HG03025 (cell line): ENCODE data around the gene EMD.

Source experiments
- ATAC-seq: cut with Tn5 transposase; IDR thresholded peaks from one replicate; pipeline ENCODE4 v1.9.1; 2021; ENCODE audit warnings: mild to moderate bottlenecking, moderate library complexity; ENCODE audit not compliant: unreplicated experiment, low FRiP score

EMD gene

DNA sequence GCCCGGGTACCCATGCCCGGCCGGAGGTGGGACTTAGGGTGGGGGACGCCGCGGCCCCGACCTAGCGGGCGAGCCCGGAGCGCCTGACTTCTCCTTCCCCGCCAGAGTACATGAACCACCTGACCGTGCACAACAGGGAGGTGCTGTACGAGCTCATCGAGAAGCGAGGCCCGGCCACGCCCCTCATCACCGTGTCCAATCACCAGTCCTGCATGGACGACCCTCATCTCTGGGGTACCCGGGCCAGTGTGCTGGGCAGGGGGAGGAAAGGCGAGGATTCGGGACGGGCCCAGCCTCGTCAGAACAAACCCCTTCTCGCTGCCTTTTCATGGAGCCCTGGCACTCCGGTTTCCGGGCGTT lies 32.9 kb downstream of the EMD start:
- ATAC-seq, result no peak

DNA sequence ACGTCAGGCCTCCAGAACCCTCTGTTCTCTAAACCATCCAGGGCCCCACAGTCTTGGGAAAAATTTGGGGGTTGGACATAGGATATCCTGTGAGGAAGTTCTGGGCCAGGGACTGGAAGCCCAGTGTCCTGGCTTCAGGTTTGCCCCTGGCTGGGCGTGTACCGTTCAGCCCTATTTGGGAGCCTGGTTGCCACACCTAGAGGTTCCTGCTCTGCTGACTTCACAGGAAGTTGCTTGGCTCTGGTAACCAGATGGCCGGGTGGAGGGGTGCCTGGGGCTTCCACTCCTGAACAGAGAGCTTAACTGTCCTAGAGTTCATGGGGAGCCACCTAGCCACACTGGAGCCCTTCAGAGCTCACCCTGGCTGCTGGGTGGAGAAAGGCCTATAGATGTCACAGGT lies 33.4 kb downstream of the EMD start:
- no peak for ATAC-seq

DNA sequence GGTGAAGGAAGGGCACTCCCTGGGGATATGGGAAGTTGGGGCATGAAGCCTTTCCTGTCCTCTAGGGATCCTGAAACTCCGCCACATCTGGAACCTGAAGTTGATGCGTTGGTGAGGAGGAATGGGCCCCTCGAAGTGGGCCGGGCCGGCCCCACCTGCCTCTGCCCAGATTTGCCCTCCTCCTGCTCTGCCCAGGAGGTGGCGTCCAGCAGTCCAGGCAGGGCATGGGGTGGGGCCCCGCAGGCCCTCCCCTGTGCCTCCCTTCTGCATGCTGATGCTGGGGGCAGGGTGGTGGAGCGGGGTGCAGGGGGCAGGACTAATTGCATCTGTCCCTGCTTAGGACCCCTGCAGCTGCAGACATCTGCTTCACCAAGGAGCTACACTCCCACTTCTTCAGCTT lies 34.0 kb downstream of the EMD start:
- ATAC-seq, result no peak

DNA sequence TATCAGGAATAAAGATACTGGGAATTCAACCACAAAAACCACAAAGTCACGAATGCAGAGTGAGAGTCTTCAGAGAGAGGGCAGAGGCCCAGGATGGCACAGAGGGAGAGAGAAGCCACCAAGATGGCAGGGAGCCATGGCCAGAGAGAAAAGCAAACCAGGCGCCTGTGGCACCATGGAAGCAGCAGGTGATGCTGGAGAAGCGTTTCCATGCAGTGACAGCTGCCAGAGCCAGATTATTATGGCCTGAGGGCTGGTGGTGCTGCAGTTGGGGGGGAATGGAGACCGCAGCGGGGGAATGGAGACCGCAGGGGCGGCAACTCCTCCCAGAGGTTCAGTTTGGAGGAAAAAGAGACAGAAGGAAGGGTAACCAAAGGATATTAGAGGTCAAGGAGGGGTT lies 38.1 kb downstream of the EMD start:
- no peak for ATAC-seq

DNA sequence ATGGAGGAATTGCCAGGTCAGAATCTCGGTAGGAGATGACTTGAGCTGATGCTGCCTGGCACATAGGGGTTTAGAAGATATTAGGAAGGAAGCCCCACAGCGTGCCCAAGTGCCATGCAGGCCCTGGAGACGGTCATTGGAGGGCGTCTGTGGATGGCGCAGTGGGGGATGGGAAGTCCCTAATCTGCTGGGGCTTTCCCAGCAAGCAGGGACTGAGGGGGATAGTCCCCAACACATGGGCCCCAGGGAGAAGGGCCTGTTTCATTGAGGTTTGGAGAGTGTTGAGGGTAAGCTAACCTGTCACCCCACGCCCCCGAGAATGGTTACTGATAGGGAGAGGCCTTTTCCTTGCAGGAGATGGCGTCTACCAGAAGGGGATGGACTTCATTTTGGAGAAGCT lies 40.1 kb downstream of the EMD start:
- no peak for ATAC-seq

DNA sequence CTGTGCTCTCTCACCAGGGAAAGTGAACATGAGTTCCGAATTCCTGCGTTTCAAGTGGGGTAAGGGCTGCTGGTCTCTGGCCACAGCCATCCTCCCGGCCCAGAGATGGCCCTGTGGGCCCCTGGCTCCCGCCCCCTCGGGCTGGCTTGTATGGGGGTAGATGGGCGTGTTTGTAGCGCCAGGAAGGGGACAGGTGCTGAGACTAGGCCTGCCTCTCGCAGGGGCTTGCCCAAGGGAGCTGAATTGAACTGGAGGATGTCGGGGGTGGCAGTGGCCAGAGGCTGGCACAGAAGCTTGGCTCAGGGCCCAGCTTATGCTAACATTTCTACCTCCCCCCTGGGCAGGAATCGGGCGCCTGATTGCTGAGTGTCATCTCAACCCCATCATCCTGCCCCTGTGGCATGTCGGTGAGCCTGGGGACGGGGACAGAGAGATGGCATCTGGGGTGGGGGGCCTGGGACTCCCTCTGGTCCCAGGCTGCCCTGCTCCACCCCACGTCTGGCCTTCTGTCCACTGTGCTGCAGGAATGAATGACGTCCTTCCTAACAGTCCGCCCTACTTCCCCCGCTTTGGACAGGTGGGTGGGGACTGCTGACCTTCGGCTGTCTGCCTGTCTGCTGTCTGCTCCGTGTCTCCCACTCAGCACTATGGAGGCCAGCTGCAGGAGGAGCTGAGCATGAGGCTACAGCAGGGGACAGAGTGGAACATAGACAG lies 40.8 kb downstream of the EMD start:
- no peak for ATAC-seq

DNA sequence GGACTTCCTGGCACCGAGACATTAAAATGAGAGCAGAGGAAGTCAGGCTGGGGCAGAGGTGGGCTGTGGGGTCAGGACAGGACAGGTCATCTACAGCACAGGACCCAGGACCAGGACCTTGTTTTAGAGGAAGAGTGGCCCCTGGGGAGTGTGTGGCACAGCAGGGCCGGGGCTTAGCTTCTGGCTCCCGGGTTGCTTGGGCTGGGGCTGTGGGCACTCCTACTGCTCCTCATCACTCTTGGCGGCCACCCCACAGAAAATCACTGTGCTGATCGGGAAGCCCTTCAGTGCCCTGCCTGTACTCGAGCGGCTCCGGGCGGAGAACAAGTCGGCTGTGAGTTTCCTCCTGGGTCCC lies 41.3 kb downstream of the EMD start:
- no peak for ATAC-seq

DNA sequence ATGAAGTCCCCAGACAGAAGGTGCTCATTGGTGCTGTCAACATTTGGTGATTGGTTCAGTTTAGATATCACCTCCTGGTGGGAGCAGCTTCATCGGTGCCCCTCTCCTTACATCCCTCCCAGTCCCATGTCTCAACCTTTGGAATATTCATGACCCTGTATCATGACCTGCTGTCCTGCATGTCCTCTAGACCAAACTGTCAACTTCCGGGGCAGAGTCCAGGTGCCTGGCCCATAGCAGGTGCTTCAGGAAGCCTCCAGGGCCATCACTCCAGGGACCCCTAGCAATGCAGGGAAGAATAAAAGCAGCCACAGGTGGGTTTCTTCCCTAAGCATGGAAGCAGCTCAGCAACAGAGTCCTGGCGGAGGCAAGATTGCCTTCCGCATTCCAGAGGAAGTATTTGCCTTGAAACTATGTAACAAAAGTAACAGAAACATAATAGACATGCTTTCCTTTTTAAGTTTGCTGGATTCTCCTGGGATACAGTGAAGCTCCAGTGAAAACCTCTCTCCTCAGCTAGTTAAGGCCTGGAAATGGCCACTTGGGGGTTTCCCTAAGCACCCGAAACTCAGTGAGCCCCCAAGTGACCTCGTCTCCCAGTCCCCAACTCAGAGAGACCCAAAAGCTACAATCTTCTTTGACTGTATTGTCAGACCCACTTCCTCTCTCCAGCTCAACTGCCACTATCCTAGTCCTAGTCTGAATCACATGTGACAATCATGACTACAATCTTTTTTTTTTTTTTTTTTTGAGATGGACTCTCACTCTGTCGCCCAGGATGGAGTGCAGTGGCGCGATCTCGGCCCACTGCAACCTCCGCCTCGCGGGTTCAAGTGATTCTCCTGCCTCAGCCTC lies 48.0 kb downstream of the EMD start:
- ATAC-seq, result no peak

DNA sequence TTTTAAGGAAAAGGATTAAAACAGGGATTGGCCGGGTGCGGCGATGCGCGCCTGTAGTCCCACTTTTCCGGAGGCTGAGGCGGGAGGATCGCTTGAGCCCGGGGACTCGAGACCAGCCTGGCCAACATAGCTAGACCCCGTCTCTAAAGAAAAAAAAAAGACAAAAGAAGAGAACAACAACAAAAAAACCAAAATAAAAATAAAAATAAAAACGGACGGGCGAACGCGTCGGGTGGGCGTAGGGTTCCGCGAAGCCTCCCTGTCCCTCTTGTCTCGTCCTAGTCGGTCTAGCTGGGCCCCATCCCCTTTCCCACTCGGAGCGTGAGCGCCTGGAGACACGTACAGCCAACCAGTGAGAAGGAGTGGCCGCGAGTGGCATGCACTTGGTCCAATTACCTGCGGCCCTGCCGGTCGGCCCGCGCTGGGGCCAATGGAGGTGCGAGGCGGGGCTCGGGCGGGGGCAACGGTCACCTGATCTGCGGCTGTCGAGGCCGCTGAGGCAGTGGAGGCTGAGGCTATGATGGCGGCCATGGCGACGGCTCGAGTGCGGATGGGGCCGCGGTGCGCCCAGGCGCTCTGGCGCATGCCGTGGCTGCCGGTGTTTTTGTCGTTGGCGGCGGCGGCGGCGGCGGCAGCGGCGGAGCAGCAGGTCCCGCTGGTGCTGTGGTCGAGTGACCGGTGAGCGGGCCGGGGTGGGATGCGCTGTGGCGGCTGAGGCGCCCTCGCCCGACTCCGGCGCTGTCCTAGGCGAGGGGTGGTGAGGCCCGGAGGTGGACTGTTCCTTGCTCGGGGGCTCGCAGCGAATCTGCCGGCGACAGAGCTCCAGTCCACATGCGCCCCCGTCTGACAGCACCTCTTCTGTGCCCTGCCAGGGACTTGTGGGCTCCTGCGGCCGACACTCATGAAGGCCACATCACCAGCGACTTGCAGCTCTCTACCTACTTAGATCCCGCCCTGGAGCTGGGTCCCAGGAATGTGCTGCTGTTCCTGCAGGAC lies 49.4 kb downstream of the EMD start, which contains the start of gene ATP6AP1:
ATP6AP1 (plus strand) TSS at position 502 of the 996 bp plus-strand sequence; CDS start at position 518, 16 bp downstream.
- ATAC-seq, result peak; percentile 86

DNA sequence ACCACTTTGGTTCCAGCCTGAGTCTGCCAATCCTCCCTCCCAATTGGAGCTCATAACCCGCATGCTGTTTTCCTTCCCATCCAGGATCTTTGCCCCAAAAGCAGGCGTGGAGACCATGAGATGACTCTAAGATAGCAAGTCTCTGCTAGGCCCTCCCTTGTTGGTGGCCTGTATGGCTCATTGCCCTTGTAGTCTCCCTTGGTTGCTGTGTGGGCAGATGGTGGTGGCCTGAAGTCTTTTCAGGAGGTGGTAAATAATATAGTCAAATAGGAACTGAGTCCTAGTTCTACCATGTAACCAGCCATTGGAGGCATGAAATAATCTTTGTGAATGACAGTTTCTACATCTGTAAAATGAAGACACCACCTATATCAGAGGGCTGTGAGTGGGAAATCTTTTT lies 50.6 kb downstream of the EMD start:
- no peak for ATAC-seq

DNA sequence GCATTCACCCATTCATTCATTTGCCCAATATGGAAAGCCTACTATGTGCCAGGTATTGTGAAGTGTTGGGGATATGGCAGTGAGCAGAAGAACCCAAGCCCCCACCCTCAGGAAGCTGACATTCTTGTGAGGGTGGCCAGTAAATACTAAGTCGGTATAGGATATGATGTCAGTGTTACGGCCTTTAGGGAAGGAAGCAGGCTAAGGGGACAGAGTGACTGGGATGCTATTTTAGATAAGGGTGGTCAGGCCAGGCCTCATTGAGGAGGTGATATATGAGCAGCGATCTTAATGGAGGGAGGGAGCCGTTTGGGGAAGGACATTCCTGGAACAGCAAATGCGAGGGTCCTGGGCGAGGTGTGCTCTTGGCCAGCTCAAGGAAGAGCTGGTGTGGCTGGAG lies 51.4 kb downstream of the EMD start:
- no peak for ATAC-seq

DNA sequence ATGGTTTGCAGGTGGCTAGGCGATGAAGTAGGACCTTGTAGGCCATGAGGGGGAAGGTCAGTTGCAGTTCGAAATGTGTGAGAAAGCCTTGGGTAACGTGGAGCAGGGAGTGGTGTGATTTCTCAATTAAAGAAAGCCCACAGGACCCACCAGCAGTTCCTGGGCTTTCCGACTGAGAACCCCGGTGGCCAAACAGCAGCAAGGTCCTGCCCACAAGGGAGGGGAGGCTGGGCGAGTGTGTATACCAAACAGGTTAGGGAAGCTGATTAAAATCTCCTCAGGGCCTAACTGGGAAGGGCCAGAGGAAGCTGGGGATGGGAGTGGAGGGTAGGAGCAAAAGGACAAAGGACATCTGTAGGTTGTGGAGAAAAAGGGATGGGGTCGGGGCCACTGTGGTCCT lies 51.8 kb downstream of the EMD start:
- no peak for ATAC-seq
